Measurements from ENCODE around the gene AUTS2. TPM values are rescaled to one million over a fixed set of nuclear protein-coding genes. Genes with fewer than 3 reads are reported as not detected.

Gene AUTS2
- polyA plus RNA-seq, 3 donors = 0.08 to 0.35 TPM; not detected in 1

GRCh38 chr7:69663911-69664832, 65.9 kb downstream of the AUTS2 start:
- H3K36me3 ChIP-seq (replicated peaks in 1 of 2; ENCODE audit: control insufficient read depth in 1 of 2, insufficient read depth in 2 of 2, low read length in 2 of 2) = no peaks in the 10 kb centered on the region
- Mint-ChIP-seq H3K27me3 (ENCODE audit: low read depth in 3 of 3) (peaks cover 0 to 2% (median 1%) of the 10 kb centered on the region in 3 donors), H3K4me3 (no peak overlapping the region), H3K9me3 (no peaks in the 10 kb centered on the region), H3K36me3 (no peaks in the 10 kb centered on the region), H3K4me1 (no peaks in the 10 kb centered on the region), H3K27ac (no peak overlapping the region)
- no peaks in the 10 kb centered on the region for H3K27me3 ChIP-seq (ENCODE audit: control insufficient read depth in 2 of 2, insufficient read depth in 2 of 2, low read length in 2 of 2)
- no peaks in the 10 kb centered on the region for H3K4me1 ChIP-seq (ENCODE audit: control insufficient read depth in 1 of 2, insufficient read depth in 2 of 2, low read length in 2 of 2)
- H3K9me3 ChIP-seq (replicated peaks in 1 of 2; ENCODE audit: control insufficient read depth in 1 of 2, insufficient read depth in 1 of 2, low read length in 2 of 2) = no peaks in the 10 kb centered on the region
- H3K27ac ChIP-seq (ENCODE audit: low read depth in 1 of 2, low read length in 2 of 2) = no peak overlapping the region
- H3K4me2 ChIP-seq (replicated peaks; ENCODE audit: extremely low read depth, low read length, poor library complexity, severe bottlenecking) = no peak overlapping the region
- no CpG with 5 or more reads among the region's 5 CpGs for WGBS (ENCODE audit: insufficient coverage)
- TF ChIP-seq CTCF (IDR thresholded peaks at IDR 0.05) = no peak
- intact Hi-C loops (cut with micrococcal nuclease) = no loop called here
- DNase-seq = no peak
- H3K4me3 ChIP-seq (replicated peaks in 1 of 3; ENCODE audit: low read depth in 2 of 3, low read length in 3 of 3) = no peak overlapping the region
- no peak overlapping the region for H2AFZ ChIP-seq (ENCODE audit: insufficient read depth, low read depth, low read length, poor library complexity, severe bottlenecking)
- no peaks in the 10 kb centered on the region for H4K20me1 ChIP-seq (ENCODE audit: insufficient read depth, low read length)
- H3K79me2 ChIP-seq (ENCODE audit: insufficient read depth, low read length) = no peaks in the 10 kb centered on the region
- no peak overlapping the region for H3K9ac ChIP-seq (ENCODE audit: insufficient read depth, low read length, poor library complexity, severe bottlenecking)

GRCh38 chr7:69665369-69665768, 67.1 kb downstream of the AUTS2 start:
- DNase-seq = no peak
- Mint-ChIP-seq H3K27ac (no peak overlapping the region), H3K27me3 (ENCODE audit: low read depth in 3 of 3) (peaks cover 0 to 2% (median 1%) of the 10 kb centered on the region in 3 donors), H3K4me3 (no peak overlapping the region), H3K36me3 (no peaks in the 10 kb centered on the region), H3K4me1 (peaks cover 5% of the 10 kb centered on the region), H3K9me3 (no peaks in the 10 kb centered on the region)
- intact Hi-C loops (cut with micrococcal nuclease) = no loop called here
- Histone ChIP-seq H3K4me3 (replicated peaks in 1 of 3; ENCODE audit: low read depth in 2 of 3, low read length in 3 of 3) (no peak overlapping the region), H2AFZ (ENCODE audit: insufficient read depth, low read depth, low read length, poor library complexity, severe bottlenecking) (no peak overlapping the region), H3K9ac (ENCODE audit: insufficient read depth, low read length, poor library complexity, severe bottlenecking) (no peak overlapping the region), H3K9me3 (replicated peaks in 1 of 2; ENCODE audit: control insufficient read depth in 1 of 2, insufficient read depth in 1 of 2, low read length in 2 of 2) (no peaks in the 10 kb centered on the region), H3K4me2 (replicated peaks; ENCODE audit: extremely low read depth, low read length, poor library complexity, severe bottlenecking) (no peak overlapping the region), H4K20me1 (ENCODE audit: insufficient read depth, low read length) (no peaks in the 10 kb centered on the region), H3K36me3 (replicated peaks in 1 of 2; ENCODE audit: control insufficient read depth in 1 of 2, insufficient read depth in 2 of 2, low read length in 2 of 2) (no peaks in the 10 kb centered on the region), H3K27ac (ENCODE audit: low read depth in 1 of 2, low read length in 2 of 2) (no peak overlapping the region), H3K79me2 (ENCODE audit: insufficient read depth, low read length) (no peaks in the 10 kb centered on the region), H3K4me1 (ENCODE audit: control insufficient read depth in 1 of 2, insufficient read depth in 2 of 2, low read length in 2 of 2) (peaks cover 0 to 2% of the 10 kb centered on the region in 2 donors), H3K27me3 (ENCODE audit: control insufficient read depth in 2 of 2, insufficient read depth in 2 of 2, low read length in 2 of 2) (no peaks in the 10 kb centered on the region)
- no peak for TF ChIP-seq CTCF (IDR thresholded peaks at IDR 0.05)
- 100% methylated on average over 2 of the region's 2 CpGs for WGBS (ENCODE audit: insufficient coverage)

Data from CD14-positive monocyte (primary cell).